ENCODE data around the gene ZNF101. TPM values are rescaled to one million over a fixed set of nuclear protein-coding genes. Genes with fewer than 3 reads are reported as not detected.

The ZNF101 gene
- total and polyA plus RNA-seq, 8 donors: 2.2 to 9.1 (median 4.5) TPM

GRCh38 chr19:19627621-19628500 is 40.8 kb upstream of the ZNF101 start, which contains the start of gene LPAR2:
TSS of gene LPAR2 (minus strand) at chr19:19628220. CDS start at chr19:19627275, 945 bp downstream.
- peak in 2 of 3 donors; percentile 43 to 49 for TF ChIP-seq POLR2AphosphoS5 (IDR thresholded peaks at IDR 0.05)
- no peak for TF ChIP-seq CTCF (IDR thresholded peaks at IDR 0.05)
- no peak for TF ChIP-seq EP300 (IDR thresholded peaks at IDR 0.05)
- Histone ChIP-seq H3K36me3 (peaks cover 0 to 49% (median 30%) of the 10 kb centered on the region in 4 donors), H3K9me3 (no peaks in the 10 kb centered on the region), H3K27me3 (peaks cover 0 to 24% (median 0%) of the 10 kb centered on the region in 3 donors), H3K4me1 (peaks cover 13 to 34% (median 30%) of the 10 kb centered on the region in 4 donors), H3K4me3 (peak within 1 kb of the TSS; percentile 59 to 71 (median 60)), H3K27ac (peak within 1 kb of the TSS; percentile 79 to 95 (median 88))
- intact Hi-C loops (cut with DNase I; ENCODE audit: low total_unique reads): no loop called here
- peak; percentile 87 to 90 for DNase-seq
- WGBS, 5 donors: 0 to 2% (median 1%) methylated on average over 24 to 87 of the region's 87 CpGs

DNA sequence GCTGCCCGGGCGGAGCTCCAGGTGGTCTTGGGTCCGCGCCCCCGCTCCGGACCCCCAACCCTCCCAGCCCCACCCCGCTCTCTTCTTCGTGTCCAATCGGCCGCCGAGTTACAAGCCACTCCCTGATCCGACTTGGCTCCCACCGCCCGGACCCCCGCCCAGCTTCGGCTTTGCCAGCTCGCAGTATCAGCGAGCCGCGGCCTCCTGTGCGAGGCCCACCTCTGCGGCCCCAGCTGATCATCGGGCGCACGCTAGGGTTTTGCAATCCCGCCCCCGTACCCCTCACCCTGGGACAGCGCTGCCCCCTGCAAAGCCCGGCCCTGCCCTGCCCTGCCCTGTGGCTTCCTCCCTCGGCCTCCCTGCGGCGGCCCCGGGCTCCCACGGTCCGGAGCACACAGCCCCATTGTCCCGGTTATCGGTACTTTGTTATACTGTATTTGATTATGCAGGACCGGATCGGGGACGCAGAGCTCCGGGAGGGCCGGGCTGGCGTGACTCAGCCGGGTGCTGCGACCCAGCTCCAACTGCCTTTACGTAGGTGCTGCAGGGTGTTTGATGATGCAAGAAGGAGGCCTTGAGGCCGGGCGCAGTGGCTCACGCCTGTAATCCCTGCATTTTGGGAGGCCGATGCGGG is 40.0 kb upstream of the ZNF101 start:
- Histone ChIP-seq H3K4me3 (peak overlapping the region; percentile 59 to 71 (median 60)), H3K36me3 (peaks cover 0 to 49% (median 34%) of the 10 kb centered on the region in 4 donors), H3K4me1 (peaks cover 13 to 34% (median 30%) of the 10 kb centered on the region in 4 donors), H3K27ac (peak overlapping the region; percentile 79 to 95 (median 88)), H3K9me3 (no peaks in the 10 kb centered on the region), H3K27me3 (peaks cover 0 to 24% (median 0%) of the 10 kb centered on the region in 3 donors)
- intact Hi-C loops (cut with DNase I; ENCODE audit: low total_unique reads): no loop called here
- DNase-seq: peak; percentile 85 to 94
- TF ChIP-seq EP300 (IDR thresholded peaks at IDR 0.05) (no peak), POLR2A (IDR thresholded peaks at IDR 0.05) (no peak), CTCF (IDR thresholded peaks at IDR 0.05) (no peak), POLR2AphosphoS5 (IDR thresholded peaks at IDR 0.05) (peak in 2 of 3 donors; percentile 76 to 79)
- 5 to 21% (median 8%) methylated on average over 21 to 51 of the region's 51 CpGs for WGBS, 5 donors

GRCh38 chr19:19630062-19630414 is 38.6 kb upstream of the ZNF101 start:
- 97 to 99% (median 98%) methylated on average over 6 to 11 of the region's 11 CpGs for WGBS, 5 donors
- TF ChIP-seq POLR2AphosphoS5 (IDR thresholded peaks at IDR 0.05) (no peak), EP300 (IDR thresholded peaks at IDR 0.05) (no peak), POLR2A (IDR thresholded peaks at IDR 0.05) (no peak), CTCF (IDR thresholded peaks at IDR 0.05) (no peak)
- intact Hi-C loops (cut with DNase I; ENCODE audit: low total_unique reads): no loop called here
- no peak overlapping the region for H3K27ac ChIP-seq
- DNase-seq: no peak
- no peak overlapping the region for H3K4me3 ChIP-seq
- peaks cover 8 to 53% (median 39%) of the 10 kb centered on the region in 4 donors for H3K36me3 ChIP-seq
- peaks cover 13 to 34% (median 30%) of the 10 kb centered on the region in 4 donors for H3K4me1 ChIP-seq
- peaks cover 0 to 24% (median 0%) of the 10 kb centered on the region in 3 donors for H3K27me3 ChIP-seq
- no peaks in the 10 kb centered on the region for H3K9me3 ChIP-seq

- 87 to 100% (median 97%) methylated on average over 2 of the region's 2 CpGs for WGBS, 5 donors
- peak in 1 of 2 donors; percentile 4 for DNase-seq
- intact Hi-C loops (cut with DNase I; ENCODE audit: low total_unique reads): no loop called here
Measured at GRCh38 chr19:19630426-19630825, 38.2 kb upstream of the ZNF101 start.

More at GRCh38 chr19:19630426-19630825, 38.2 kb upstream of the ZNF101 start:
- H3K9me3 ChIP-seq: no peaks in the 10 kb centered on the region
- H3K36me3 ChIP-seq: peaks cover 12 to 57% (median 43%) of the 10 kb centered on the region in 4 donors
- H3K4me3 ChIP-seq: no peak overlapping the region
- no peak overlapping the region for H3K27ac ChIP-seq
- TF ChIP-seq POLR2AphosphoS5 (IDR thresholded peaks at IDR 0.05) (no peak), CTCF (IDR thresholded peaks at IDR 0.05) (no peak), POLR2A (IDR thresholded peaks at IDR 0.05) (no peak), EP300 (IDR thresholded peaks at IDR 0.05) (no peak)
- peaks cover 13 to 34% (median 30%) of the 10 kb centered on the region in 4 donors for H3K4me1 ChIP-seq
- H3K27me3 ChIP-seq: peaks cover 0 to 24% (median 0%) of the 10 kb centered on the region in 3 donors
